ENCODE results near the gene DCUN1D3.

- no peak for TF ChIP-seq EZH2 (IDR thresholded peaks at IDR 0.05)
- TF ChIP-seq POLR2AphosphoS5 (IDR thresholded peaks at IDR 0.05; ENCODE audit: borderline replicate concordance, low read depth, low read length): no peak
- no peak for TF ChIP-seq FOXP2 (optimal IDR thresholded peaks at IDR 0.05; ENCODE audit: control extremely low read depth, extremely low read length, insufficient read depth)
Measured at GRCh38 chr16:20933589-20933988, 33.4 kb upstream of the DCUN1D3 start.

Measured in SK-N-MC (cell line).